D721Med (cell line): ENCODE results near the gene MED31.
A peak's percentile ranks its signal among the peaks of the same experiment; 100 is the strongest.
"Not testable (repeated sequence)": the region's sequence is repeated elsewhere in the genome, so short reads cannot be mapped to it uniquely, and the experiment has no call there.

Experiments
- DNase-seq: peaks from one replicate; pipeline ENCODE4 v3.0.0; 2011; ENCODE audit warnings: low spot score; ENCODE audit not compliant: insufficient read length
- FAIRE-seq: peaks from 2 replicates; lab custom pipeline; 2011; peaks lifted over from hg19 to GRCh38; lab: Jason Lieb, UNC
- CTCF ChIP-seq: IDR thresholded peaks from 2 replicates; pipeline ENCODE4 v1.5.1; 2012; ENCODE audit warnings: mild to moderate bottlenecking, control low read depth; ENCODE audit not compliant: insufficient read depth; ENCODE audit errors: missing control alignments

The MED31 gene

GRCh38 chr17:6669479-6670212, 18.2 kb upstream of the MED31 start:
- DNase-seq = no peak
- FAIRE-seq = no peak
- no peak for TF ChIP-seq CTCF

GRCh38 chr17:6668727-6669425, 17.5 kb upstream of the MED31 start:
- no peak for DNase-seq
- FAIRE-seq = no peak
- no peak for TF ChIP-seq CTCF

- no peak for TF ChIP-seq CTCF
- DNase-seq (no peak), FAIRE-seq (no peak)
Observed at GRCh38 chr17:6668219-6668618, 16.8 kb upstream of the MED31 start.

- DNase-seq (no peak), FAIRE-seq (no peak)
- no peak for TF ChIP-seq CTCF
Observed at GRCh38 chr17:6667516-6667915, 16.1 kb upstream of the MED31 start.

GRCh38 chr17:6666557-6666956, 15.2 kb upstream of the MED31 start:
- FAIRE-seq (no peak), DNase-seq (no peak)
- no peak for TF ChIP-seq CTCF

GRCh38 chr17:6666077-6666521, 14.7 kb upstream of the MED31 start:
- DNase-seq (peak; percentile 68), FAIRE-seq (no peak)
- peak; percentile 71 for TF ChIP-seq CTCF

- not testable (repeated sequence) for FAIRE-seq, DNase-seq
Observed at GRCh38 chr17:6663200-6663599, 11.8 kb upstream of the MED31 start.
